NCI-H345 treated with DMSO at 0.1 percent for 48 hours (cell line): ENCODE data around the gene RBMS1.
"Not testable (repeated sequence)": the region's sequence is repeated elsewhere in the genome, so short reads cannot be mapped to it uniquely, and the experiment has no call there.

ENCODE experiments used
- DNase-seq: peaks from one replicate; lab custom pipeline; 2025; ENCODE audit not compliant: unreplicated experiment; lab: John Stamatoyannopoulos, UW

Gene RBMS1

DNA sequence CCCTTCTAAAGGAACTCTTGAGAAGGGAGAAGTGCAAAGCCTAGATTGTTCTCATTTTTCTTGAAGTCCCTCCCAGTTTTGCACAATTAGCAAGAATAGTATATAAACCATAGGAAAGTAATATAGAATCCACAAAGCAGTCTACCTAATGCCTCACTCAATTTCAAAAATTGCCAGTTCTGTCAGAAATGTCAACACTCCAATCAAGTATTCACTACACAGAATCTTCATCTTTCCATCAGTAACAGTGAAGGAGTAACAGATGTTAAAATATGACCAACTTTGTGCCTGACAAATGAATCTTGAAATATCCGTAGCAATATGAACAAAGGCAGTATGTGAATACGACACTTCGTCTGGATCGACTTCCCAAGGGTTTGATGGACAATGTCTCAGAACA is 56.3 kb downstream of the RBMS1 start:
- no peak for DNase-seq

GRCh38 chr2:160434254-160434948 is 59.2 kb downstream of the RBMS1 start:
- no peak for DNase-seq

- DNase-seq = no peak
These were observed 60.0 kb downstream of the RBMS1 start for GRCh38 chr2:160433466-160434140.

GRCh38 chr2:160432633-160433032 is 61.0 kb downstream of the RBMS1 start:
- no peak for DNase-seq

- no peak for DNase-seq
These were observed 62.2 kb downstream of the RBMS1 start for GRCh38 chr2:160431441-160431840.

- DNase-seq = no peak
These were observed 63.6 kb downstream of the RBMS1 start for GRCh38 chr2:160430001-160430344.

- DNase-seq = peak; percentile 38
These were observed 64.2 kb downstream of the RBMS1 start for GRCh38 chr2:160429248-160430000.

DNA sequence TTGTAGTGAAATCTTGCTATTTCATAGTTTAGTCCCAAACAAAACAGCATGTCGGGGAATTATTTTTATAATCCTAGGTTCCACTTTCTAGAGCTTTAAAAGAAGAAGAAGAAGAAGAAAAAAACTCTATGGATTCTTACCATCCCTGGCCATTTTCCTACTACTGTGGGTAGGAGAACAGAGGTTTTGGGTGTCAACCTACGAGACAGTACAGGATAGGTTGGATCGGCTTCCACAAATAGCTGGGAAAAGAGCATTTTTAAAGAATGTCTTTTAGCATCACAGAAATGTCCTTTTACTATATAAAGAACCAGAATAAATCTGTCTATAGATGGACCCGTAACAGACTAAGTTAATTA is 65.2 kb downstream of the RBMS1 start:
- DNase-seq = no peak

- DNase-seq = no peak
These were observed 65.8 kb downstream of the RBMS1 start for GRCh38 chr2:160427629-160428404.

- DNase-seq = no peak
These were observed 67.0 kb downstream of the RBMS1 start for GRCh38 chr2:160426604-160427003.

GRCh38 chr2:160425434-160426151 is 68.0 kb downstream of the RBMS1 start:
- DNase-seq = no peak

DNA sequence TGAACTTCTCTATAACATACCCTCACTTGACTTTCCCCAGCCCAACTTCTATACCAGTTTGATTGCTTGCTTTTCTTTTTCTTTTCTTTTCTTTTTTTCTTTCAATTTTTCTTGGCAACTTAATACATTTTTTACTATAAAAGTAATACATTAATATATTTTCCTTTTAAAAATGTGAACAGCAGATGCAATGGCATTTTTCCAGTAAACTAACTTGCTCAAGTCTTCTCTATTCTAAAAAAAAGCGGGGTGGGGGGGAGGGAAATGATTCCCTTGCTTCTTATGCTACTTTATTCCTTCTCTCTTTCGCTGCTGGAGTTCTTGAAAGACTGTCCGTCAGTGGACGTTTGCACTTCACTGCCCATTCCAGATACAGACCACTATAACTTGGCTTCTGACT is 70.5 kb downstream of the RBMS1 start:
- no peak for DNase-seq

DNA sequence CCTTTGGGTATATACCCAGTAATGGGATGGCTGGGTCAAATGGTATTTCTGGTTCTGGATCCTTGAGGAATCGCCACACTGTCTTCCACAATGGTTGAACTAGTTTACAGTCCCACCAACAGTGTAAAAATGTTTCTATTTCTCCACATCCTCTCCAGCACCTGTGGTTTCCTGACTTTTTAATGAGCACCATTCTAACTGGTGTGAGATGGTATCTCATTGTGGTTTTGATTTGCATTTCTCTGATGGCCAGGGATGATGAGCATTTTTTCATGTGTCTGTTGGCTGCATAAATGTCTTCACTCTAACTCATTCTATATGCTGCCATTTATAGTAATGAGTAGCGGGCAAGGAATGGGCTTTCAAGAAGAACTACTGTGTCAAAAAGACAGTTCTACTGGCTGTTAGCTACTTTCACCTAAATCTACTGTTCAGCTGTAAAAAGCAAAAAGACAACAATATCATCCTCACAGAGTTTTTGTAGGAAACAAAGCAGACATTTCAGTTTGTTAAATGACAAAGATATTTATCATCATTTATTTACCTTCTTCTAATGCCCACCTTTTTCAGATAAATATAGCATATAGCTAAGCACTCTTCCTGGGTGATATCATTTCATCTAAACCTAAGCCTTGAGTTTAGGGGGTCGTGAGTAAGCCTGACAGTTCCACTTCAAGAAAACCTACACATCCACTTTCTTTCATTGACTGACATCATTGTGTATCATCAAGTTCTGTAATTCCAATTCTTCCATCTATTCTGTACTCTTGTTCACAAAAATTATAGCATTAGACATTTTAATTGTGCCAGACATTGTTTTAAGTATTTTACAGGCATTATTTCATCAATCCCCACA is 71.7 kb downstream of the RBMS1 start:
- not testable (repeated sequence) for DNase-seq

- no peak for DNase-seq
These were observed 72.9 kb downstream of the RBMS1 start for GRCh38 chr2:160420711-160421110.

DNA sequence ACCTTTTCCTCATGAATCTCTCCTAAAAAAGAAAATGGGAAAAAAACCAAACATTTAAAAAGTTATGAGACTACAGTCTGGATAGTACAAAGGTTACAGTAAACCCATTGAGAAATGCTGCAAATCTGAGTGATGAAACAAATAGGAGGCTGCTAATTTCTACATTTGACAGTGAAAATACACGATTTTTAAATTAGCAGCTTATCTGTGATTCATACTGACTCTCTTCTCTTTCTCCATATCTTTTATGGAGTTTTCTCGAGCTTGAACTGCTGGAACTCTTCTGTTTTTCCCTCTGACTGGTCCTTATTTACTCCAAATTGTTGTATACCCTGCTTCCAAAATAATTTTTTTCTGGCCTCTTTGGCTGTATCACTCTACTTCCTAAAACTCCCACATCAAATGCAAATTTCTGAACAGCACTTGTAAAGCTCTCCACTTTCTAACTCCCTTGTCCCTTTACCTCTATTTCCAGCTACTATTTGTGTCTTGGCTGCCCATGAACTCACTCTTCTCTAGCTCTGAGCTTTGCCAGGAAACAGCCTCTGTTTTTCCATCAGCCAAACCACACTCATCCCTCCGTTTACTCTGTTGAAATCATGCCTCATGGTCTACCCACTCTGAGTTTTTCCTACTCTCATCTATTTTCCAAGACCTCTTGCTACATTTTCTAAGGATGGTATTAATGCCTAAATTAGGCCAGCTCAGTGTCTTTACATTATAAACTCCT is 73.7 kb downstream of the RBMS1 start:
- no peak for DNase-seq

- no peak for DNase-seq
These were observed 74.8 kb downstream of the RBMS1 start for GRCh38 chr2:160418853-160419252.

DNA sequence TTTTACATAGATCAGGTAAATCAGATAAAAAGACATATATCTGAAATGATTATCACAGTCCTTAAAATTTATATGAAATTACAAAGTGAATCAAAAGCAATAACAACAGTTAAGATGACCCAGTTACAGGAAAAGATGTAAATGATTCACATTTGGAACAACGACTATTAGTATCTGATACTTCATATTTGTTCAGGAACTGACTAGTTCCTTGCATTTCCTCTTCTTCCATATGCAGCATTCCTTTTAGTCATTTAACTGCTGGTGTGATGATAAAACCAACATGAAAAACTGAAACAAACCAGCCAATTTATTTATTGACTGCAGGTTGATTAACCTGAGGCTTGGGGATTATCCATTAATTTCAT is 75.2 kb downstream of the RBMS1 start:
- no peak for DNase-seq

DNA sequence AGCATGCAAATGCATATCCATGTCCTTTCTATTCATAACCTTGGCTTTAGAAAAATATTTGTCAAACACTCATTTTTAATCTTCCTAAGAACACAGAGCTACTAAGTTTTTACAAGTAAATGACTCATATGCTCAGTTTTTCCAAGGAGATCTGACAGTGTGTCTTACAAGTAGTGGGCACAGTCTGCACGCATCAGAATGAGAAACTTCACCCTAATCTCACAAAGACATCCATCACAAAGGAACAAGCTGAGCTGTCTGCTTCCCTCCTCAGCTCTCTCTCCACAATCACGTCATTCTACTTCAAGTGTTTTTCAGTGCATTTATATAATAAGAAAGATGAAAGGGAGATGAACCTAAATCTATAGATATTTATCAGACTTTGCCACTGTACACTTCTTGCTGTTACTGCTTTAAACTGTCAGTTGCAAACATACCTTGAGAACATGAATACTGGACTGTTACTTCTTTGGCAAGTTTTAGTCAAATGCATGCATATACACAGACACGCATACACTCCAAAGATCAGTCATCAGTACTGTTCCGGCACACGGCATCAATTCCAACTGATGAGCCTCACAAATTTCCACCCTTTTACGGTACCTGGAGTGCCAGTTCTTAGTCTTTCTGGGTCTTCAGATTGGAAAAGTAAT is 75.7 kb downstream of the RBMS1 start:
- DNase-seq = no peak

DNA sequence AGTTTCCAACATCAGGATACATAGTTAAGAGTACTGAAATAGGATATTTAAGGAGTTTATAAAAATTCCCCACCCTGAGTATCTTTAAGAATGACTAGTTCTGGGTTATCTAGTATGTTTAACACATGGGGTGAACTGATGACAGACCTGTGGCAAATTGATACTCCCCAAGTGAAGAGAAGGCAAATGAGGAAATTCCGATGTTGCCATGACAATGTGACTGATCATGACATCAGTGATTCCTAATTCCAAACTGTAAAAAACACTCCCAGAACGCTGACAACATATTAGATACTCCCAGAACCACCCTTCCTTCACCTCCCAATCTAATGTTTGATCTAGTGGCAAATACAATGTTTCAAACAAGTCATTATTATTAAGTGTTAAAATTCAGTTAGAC is 77.6 kb downstream of the RBMS1 start:
- no peak for DNase-seq
